Uterus (tissue), 2 donors: ENCODE data around the gene ADGRL2.

ENCODE experiments used
- POLR2A ChIP-seq, 2 donors: fragments of 450-650 bp; IDR thresholded peaks; one replicate each; pipeline ENCODE4 v1.6.1; 2016; ENCODE audit warnings: antibody characterized with exemption in 2 of 2, mild to moderate bottlenecking in 1 of 2, moderate library complexity in 1 of 2
- TF ChIP-seq, protein P1 (sequence below), 4 experiments: fragments of 200-600 bp in 2 of 4; fragments of 450-650 bp in 2 of 4; sonication (generic) in 2 of 4; IDR thresholded peaks; one replicate each; pipeline ENCODE4 v1.5.1; 2016 to 2019; ENCODE audit warnings: antibody characterized with exemption in 4 of 4, mild to moderate bottlenecking in 2 of 4, moderate library complexity in 1 of 4

DNA sequence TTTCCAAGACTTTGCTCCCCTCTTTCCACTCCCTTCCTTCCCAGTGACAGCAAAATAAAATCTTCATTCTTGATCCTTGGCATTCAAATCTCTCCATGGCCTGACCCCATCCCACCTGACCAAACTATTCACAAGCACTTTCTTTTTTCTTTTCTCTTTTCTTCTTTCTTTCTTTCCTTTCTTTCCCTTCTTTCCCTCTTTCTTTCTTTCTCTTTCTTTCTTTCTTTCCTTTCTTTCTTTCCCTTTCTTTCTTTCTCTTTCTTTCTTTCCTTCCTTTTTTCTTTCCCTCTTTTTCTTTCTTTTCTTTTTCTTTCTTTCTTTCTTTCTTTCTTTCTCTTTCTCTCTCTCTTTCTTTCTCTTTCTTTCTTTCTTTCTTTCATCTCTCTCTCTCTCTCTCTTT lies 207.1 kb downstream of the ADGRL2 start:
- TF ChIP-seq POLR2A (IDR thresholded peaks at IDR 0.05), result no peak
- TF ChIP-seq, protein P1, sequence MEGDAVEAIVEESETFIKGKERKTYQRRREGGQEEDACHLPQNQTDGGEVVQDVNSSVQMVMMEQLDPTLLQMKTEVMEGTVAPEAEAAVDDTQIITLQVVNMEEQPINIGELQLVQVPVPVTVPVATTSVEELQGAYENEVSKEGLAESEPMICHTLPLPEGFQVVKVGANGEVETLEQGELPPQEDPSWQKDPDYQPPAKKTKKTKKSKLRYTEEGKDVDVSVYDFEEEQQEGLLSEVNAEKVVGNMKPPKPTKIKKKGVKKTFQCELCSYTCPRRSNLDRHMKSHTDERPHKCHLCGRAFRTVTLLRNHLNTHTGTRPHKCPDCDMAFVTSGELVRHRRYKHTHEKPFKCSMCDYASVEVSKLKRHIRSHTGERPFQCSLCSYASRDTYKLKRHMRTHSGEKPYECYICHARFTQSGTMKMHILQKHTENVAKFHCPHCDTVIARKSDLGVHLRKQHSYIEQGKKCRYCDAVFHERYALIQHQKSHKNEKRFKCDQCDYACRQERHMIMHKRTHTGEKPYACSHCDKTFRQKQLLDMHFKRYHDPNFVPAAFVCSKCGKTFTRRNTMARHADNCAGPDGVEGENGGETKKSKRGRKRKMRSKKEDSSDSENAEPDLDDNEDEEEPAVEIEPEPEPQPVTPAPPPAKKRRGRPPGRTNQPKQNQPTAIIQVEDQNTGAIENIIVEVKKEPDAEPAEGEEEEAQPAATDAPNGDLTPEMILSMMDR (IDR thresholded peaks at IDR 0.05), result no peak
